ENCODE results near the gene PRUNE2. TPM values are rescaled to one million over a fixed set of nuclear protein-coding genes. Genes with fewer than 3 reads are reported as not detected.

PRUNE2 gene
- 12.7 and 15.6 TPM in 2 replicates for total RNA-seq

GRCh38 chr9:76905791-76906646, at the start of gene PRUNE2:
Gene PRUNE2, minus strand, starts transcription at chr9:76906114. Its CDS starts 151 bp downstream, at chr9:76905963.

GRCh38 chr9:76764138-76764537, 141.8 kb downstream of the PRUNE2 start, which contains the start of gene PCA3:
Gene PCA3, plus strand, starts transcription at chr9:76764438.

Other genes with a start within 250 kb of the PRUNE2 start
- not detected in 2 replicates for gene PCA3, start 141.7 kb downstream of the PRUNE2 start, total RNA-seq
- not detected in 2 replicates for gene FOXB2, start 113.5 kb upstream of the PRUNE2 start, total RNA-seq

Measured in cardiac ventricle fibroblast (primary cell).